HG02571 (cell line): ENCODE measurements around the gene MRRF.

ENCODE experiments used
- ATAC-seq: cut with Tn5 transposase; IDR thresholded peaks from one replicate; pipeline ENCODE4 v1.9.1; 2021; ENCODE audit warnings: mild to moderate bottlenecking, moderate library complexity; ENCODE audit not compliant: unreplicated experiment

Gene MRRF

GRCh38 chr9:122228191-122228567, 36.5 kb upstream of the MRRF start:
- no peak for ATAC-seq

GRCh38 chr9:122228568-122229484, 35.9 kb upstream of the MRRF start, which contains the start of gene LHX6:
Gene LHX6, minus strand, starts transcription at chr9:122228957. Its CDS starts 217 bp downstream, at chr9:122228740.
- no peak for ATAC-seq

GRCh38 chr9:122229485-122229837, 35.2 kb upstream of the MRRF start:
- no peak for ATAC-seq

- no peak for ATAC-seq
Measured at GRCh38 chr9:122232796-122233306, 31.8 kb upstream of the MRRF start.

- ATAC-seq = no peak
Measured at GRCh38 chr9:122234022-122234748, 30.5 kb upstream of the MRRF start.

GRCh38 chr9:122236681-122237080, 28.0 kb upstream of the MRRF start:
- ATAC-seq = no peak

- ATAC-seq = no peak
Measured at GRCh38 chr9:122239722-122240121, 25.0 kb upstream of the MRRF start.

- no peak for ATAC-seq
Measured at GRCh38 chr9:122244349-122244748, 20.3 kb upstream of the MRRF start.

GRCh38 chr9:122246666-122247065, 18.0 kb upstream of the MRRF start:
- ATAC-seq = no peak

GRCh38 chr9:122248448-122248865, 16.2 kb upstream of the MRRF start:
- ATAC-seq = no peak

- ATAC-seq = no peak
Measured at GRCh38 chr9:122251351-122251750, 13.3 kb upstream of the MRRF start.

GRCh38 chr9:122252796-122253195, 11.9 kb upstream of the MRRF start:
- ATAC-seq = no peak

- no peak for ATAC-seq
Measured at GRCh38 chr9:122254761-122255160, 9.9 kb upstream of the MRRF start.

- ATAC-seq = no peak
Measured at GRCh38 chr9:122256206-122256605, 8.5 kb upstream of the MRRF start.

GRCh38 chr9:122258886-122259415, 5.7 kb upstream of the MRRF start:
- ATAC-seq = no peak

GRCh38 chr9:122261469-122261881, 3.2 kb upstream of the MRRF start:
- ATAC-seq = no peak

- ATAC-seq = no peak
Measured at GRCh38 chr9:122262073-122262472, 2.6 kb upstream of the MRRF start.

- no peak for ATAC-seq
Measured at GRCh38 chr9:122263699-122264349, 858 bp upstream of the MRRF start.

- peak; percentile 22 for ATAC-seq
Measured at GRCh38 chr9:122265149-122265915, 650 bp downstream of the MRRF start.
